Heart right ventricle (tissue), 16 donors: ENCODE results near the gene B3GNT5. TPM values are rescaled to one million over a fixed set of nuclear protein-coding genes. Genes with fewer than 3 reads are reported as not detected.

Experiments used
- ATAC-seq, 8 donors: fragments of 200-7000 bp; cut with Tn5 transposase; one replicate each; pipeline ENCODE4 v1.9.1; 2020; ENCODE audit warnings: mild to moderate bottlenecking in 8 of 8, moderate library complexity in 8 of 8, moderate number of reproducible peaks in 1 of 8
- DNase-seq, 2 donors: peaks; one replicate each; pipeline ENCODE4 v3.0.0-alpha.2; 2020
- H3K27ac ChIP-seq, 10 donors: fragments of 200-600 bp; sonication (generic) in 2 of 10; one replicate each; pipeline versions ENCODE4 v1.5.0 to v1.8.0; 2020 to 2022; ENCODE audit warnings: mild to moderate bottlenecking in 3 of 10
- H3K27me3 ChIP-seq, 7 donors: fragments of 200-600 bp; one replicate each; pipeline ENCODE4 v1.8.0; 2021 to 2022; ENCODE audit warnings: mild to moderate bottlenecking in 2 of 7
- H3K36me3 ChIP-seq, 9 donors: fragments of 200-600 bp; sonication (generic) in 1 of 9; one replicate each; pipeline versions ENCODE4 v1.5.0 to v1.8.0; 2020 to 2022; ENCODE audit warnings: mild to moderate bottlenecking in 2 of 9
- H3K4me1 ChIP-seq, 9 donors: fragments of 200-600 bp; sonication (generic) in 1 of 9; one replicate each; pipeline versions ENCODE4 v1.5.0 to v1.8.0; 2020 to 2022; ENCODE audit warnings: mild to moderate bottlenecking in 4 of 9
- H3K4me3 ChIP-seq, 10 donors: fragments of 200-600 bp; sonication (generic) in 2 of 10; one replicate each; pipeline versions ENCODE4 v1.5.0 to v1.8.0; 2020 to 2022; ENCODE audit warnings: mild to moderate bottlenecking in 7 of 10, moderate library complexity in 2 of 10
- H3K9me3 ChIP-seq, 11 donors: fragments of 200-600 bp in 10 of 11; sonication (generic) in 2 of 11; one replicate each; pipeline versions ENCODE4 v1.5.0 to v1.8.0; 2013 to 2022; ENCODE audit warnings: mild to moderate bottlenecking in 2 of 11, control low read depth in 1 of 11, moderate library complexity in 1 of 11
- WGBS, 2 donors: extraction: QIAGEN DNeasy Blood & Tissue Kit; methylation state at CpG; one replicate each; pipeline ENCODE4 v1.1.7; 2013; ENCODE audit warnings: inconsistent platforms in 1 of 2; 5-methylcytosine and 5-hydroxymethylcytosine counted together
- intact Hi-C, 10 donors: fragments of 100-400 bp; cut with DNase I; formaldehyde crosslinking; loops; one replicate each; pipeline versions ENCODE4 v1.11.1 to v1.14.2; 2022
- polyA plus RNA-seq, 2 donors: library from polyadenylated mRNA; stranded (reverse); fragments of 200-250 nt; gene quantifications; one replicate each; pipeline ENCODE4 v1.2.3, GENCODE V29; 2013
- total RNA-seq, 10 donors: library from RNA; stranded (reverse); fragmentation: NEBNext Ultra II Directional in 3 of 10; extraction: Animal tissue kit (Norgen Biotek cat#: 25700) in 3 of 10; gene quantifications; one replicate each; pipeline versions ENCODE4 v1.2.1 to v1.2.4, GENCODE V29; 2021 to 2023
- TF ChIP-seq, protein P1 (sequence below), 9 donors: fragments of 200-600 bp; sonication (generic) in 2 of 9; IDR thresholded peaks; one replicate each; pipeline versions ENCODE4 v1.5.0 to v1.8.0; 2021 to 2022; ENCODE audit warnings: antibody characterized with exemption in 9 of 9, mild to moderate bottlenecking in 5 of 9, moderate library complexity in 1 of 9
- donor health status: Arrhythmogenic right ventricular cardiomyopathy.
- donor health status: ischemic (EF 13 %, LVEDD 7.1; RV severe dilation, severe dysfunction).
- donor health status: healthy with polysubstance abuse.
- donor health status: DM: no; HTN: yes; CAD: no.
- donor health status: DM: no; HTN: no; CAD: no.
- donor health status: ischemic (EF 25% LVEDD 6.9; RV normal size, moderate dysfunction).
- donor health status: ischemic (EF 25% LVEDD 5.7; RV mildly dilated, moderate dysfunction).
- donor health status: healthy.
- donor health status: DM: yes; HTN: yes; CAD: no.
- donor health status: Ischemic cardiomyopathy.
- donor health status: ischemic (EF 35%, LVEDD 5.7; RV mildly dilated, moderate dysfunction).
- donor health status: nonischemic (EF 11% LVEDD 7.7; RV severe dilation, severe dysfunction).
- donor health status: DM: yes; HTN: yes; CAD: no.
- donor health status: PGD.
- donor health status: ischemic (EF 29% LVEDD 5.4; RV normal size, mild dysfunction).
- donor health status: nonischemic (EF 23%, LVEDD 6.1; RV moderate dilation, normal function).

The B3GNT5 gene
- total and polyA plus RNA-seq, 12 donors, result 1.7 to 9.0 (median 4.6) TPM

DNA sequence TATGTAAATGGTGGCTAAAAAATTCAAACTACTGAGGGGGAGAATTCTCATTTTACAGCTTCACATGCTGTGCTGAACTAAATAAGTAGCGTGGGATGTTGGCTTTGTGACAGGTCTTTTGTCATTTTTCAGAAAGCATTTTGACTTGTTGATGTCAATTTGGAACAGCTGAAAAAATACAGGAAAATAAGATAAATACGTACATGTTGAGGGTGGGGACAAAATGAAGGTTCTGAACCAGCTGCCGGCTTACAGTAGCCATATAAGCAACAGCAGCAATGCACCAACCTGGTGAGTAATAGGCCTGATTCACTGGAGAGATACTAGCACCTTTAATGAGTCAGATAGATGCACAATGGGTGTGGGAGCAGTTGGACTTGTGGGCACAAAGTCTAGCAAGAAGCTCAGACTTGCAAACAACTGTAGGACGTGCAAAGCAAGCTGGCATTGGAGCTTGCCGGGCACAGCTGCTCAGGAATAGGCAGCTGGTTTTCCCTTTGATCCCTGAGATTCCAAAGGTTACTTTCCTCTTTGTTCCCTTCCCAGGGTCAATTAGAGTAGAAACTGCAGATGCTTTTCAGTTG lies 12.9 kb downstream of the B3GNT5 start:
- Histone ChIP-seq H3K27me3 (no peaks in the 10 kb centered on the region), H3K27ac (peak overlapping the region in 6 of 10 donors; percentile 41 to 75 (median 60)), H3K9me3 (no peaks in the 10 kb centered on the region), H3K4me1 (peaks cover 0 to 50% (median 20%) of the 10 kb centered on the region in 9 donors), H3K4me3 (peak overlapping the region in 2 of 10 donors; percentile 31 to 35), H3K36me3 (peaks cover 0 to 16% (median 0%) of the 10 kb centered on the region in 9 donors)
- intact Hi-C loops, result loop anchor here in 1 of 10 donors (1.0 kb wide), 1 partner anchor 10 kb away; no protein-coding TSS in a partner anchor
- DNase-seq (no peak), ATAC-seq (peak in 2 of 8 donors; percentile 43 to 47)
- TF ChIP-seq, protein P1, sequence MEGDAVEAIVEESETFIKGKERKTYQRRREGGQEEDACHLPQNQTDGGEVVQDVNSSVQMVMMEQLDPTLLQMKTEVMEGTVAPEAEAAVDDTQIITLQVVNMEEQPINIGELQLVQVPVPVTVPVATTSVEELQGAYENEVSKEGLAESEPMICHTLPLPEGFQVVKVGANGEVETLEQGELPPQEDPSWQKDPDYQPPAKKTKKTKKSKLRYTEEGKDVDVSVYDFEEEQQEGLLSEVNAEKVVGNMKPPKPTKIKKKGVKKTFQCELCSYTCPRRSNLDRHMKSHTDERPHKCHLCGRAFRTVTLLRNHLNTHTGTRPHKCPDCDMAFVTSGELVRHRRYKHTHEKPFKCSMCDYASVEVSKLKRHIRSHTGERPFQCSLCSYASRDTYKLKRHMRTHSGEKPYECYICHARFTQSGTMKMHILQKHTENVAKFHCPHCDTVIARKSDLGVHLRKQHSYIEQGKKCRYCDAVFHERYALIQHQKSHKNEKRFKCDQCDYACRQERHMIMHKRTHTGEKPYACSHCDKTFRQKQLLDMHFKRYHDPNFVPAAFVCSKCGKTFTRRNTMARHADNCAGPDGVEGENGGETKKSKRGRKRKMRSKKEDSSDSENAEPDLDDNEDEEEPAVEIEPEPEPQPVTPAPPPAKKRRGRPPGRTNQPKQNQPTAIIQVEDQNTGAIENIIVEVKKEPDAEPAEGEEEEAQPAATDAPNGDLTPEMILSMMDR (IDR thresholded peaks at IDR 0.05), result no peak
- 63% methylated on average over 5 of the region's 5 CpGs for WGBS, 2 donors

DNA sequence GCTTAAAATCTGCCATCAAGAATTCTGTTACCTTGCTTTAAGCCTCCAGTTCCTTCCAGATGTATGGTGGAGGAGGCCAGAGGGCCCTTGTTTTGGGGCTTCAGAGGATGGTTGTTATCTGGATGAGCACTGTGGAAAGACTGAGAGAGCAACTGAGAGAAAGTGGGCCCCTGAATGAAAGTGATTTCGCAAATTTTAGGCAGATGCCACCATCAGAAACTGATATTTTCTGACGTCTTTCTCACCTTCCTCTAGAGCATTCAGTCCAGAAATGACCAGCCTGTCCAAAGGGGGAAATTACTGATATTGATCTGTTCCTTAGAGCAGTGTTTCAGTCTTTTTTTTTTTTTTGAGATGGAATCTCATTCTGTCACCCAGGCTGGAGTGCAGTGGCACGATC lies 13.4 kb downstream of the B3GNT5 start:
- H3K9me3 ChIP-seq, result no peaks in the 10 kb centered on the region
- H3K27ac ChIP-seq, result peak overlapping the region in 1 of 10 donors; percentile 54
- H3K4me1 ChIP-seq, result peaks cover 0 to 45% (median 20%) of the 10 kb centered on the region in 9 donors
- intact Hi-C loops, result loop anchor here in 1 of 10 donors (1.0 kb wide), 1 partner anchor 10 kb away; no protein-coding TSS in a partner anchor
- peaks cover 0 to 18% (median 0%) of the 10 kb centered on the region in 9 donors for H3K36me3 ChIP-seq
- H3K4me3 ChIP-seq, result no peak overlapping the region
- DNase-seq (no peak), ATAC-seq (no peak)
- WGBS, 2 donors, result 88 to 95% methylated on average over 3 of the region's 3 CpGs
- TF ChIP-seq, protein P1 (IDR thresholded peaks at IDR 0.05), result no peak
- H3K27me3 ChIP-seq, result no peaks in the 10 kb centered on the region

DNA sequence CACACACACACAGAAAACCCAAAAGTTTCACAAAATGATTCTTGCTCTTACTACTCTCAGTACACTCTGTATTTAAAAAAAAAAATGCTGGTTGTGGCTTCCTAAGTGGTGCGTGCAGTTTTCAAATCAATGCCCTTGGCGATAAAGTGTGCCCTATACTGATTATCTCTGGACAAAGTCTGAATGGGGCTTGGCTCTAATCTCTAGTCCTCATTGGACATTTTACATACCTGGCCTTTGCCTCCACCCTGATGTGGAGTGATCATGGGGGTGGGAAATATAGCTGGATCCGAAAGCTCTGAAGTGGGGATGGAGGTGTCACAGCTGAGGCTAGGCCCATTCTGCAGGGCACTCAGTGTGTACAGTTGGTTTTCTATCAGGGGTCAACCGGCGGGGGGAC lies 14.1 kb downstream of the B3GNT5 start:
- Histone ChIP-seq H3K4me3 (no peak overlapping the region), H3K4me1 (peaks cover 0 to 45% (median 20%) of the 10 kb centered on the region in 9 donors), H3K9me3 (no peaks in the 10 kb centered on the region), H3K27ac (no peak overlapping the region), H3K36me3 (peaks cover 0 to 18% (median 0%) of the 10 kb centered on the region in 9 donors), H3K27me3 (no peaks in the 10 kb centered on the region)
- TF ChIP-seq, protein P1 (IDR thresholded peaks at IDR 0.05), result no peak
- 97% methylated on average over 5 of the region's 5 CpGs for WGBS, 2 donors
- no peak for DNase-seq
- ATAC-seq, result no peak
- intact Hi-C loops, result no loop called here

DNA sequence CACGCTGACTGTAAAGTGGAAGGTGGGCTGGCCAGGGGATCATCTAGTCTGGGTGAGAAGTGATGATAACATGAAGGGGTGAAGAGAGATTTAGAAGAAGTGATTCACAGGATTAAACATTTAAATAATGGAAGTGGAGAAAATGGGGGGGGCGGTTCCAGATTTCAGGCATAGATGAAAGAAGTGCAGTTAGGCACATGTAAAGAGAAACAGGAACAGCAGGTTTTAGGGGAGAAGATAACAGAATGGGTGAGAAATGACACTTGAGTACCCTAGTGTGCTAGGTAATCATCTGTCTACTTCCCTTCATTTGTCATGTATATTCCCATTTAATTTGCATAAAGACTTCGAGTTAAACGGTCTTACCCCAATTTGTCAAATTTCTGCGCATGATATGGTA lies 15.3 kb downstream of the B3GNT5 start:
- H3K36me3 ChIP-seq, result peaks cover 0 to 18% (median 0%) of the 10 kb centered on the region in 9 donors
- intact Hi-C loops, result no loop called here
- no peaks in the 10 kb centered on the region for H3K27me3 ChIP-seq
- ATAC-seq (no peak), DNase-seq (no peak)
- WGBS, 2 donors, result 80% methylated on average over 5 of the region's 5 CpGs
- H3K4me3 ChIP-seq, result no peak overlapping the region
- TF ChIP-seq, protein P1 (IDR thresholded peaks at IDR 0.05), result no peak
- H3K27ac ChIP-seq, result no peak overlapping the region
- H3K9me3 ChIP-seq, result no peaks in the 10 kb centered on the region
- H3K4me1 ChIP-seq, result peaks cover 0 to 50% (median 20%) of the 10 kb centered on the region in 9 donors
